ENCODE results near the gene IGFBP5.

IGFBP5 gene, protein sequence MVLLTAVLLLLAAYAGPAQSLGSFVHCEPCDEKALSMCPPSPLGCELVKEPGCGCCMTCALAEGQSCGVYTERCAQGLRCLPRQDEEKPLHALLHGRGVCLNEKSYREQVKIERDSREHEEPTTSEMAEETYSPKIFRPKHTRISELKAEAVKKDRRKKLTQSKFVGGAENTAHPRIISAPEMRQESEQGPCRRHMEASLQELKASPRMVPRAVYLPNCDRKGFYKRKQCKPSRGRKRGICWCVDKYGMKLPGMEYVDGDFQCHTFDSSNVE

DNA sequence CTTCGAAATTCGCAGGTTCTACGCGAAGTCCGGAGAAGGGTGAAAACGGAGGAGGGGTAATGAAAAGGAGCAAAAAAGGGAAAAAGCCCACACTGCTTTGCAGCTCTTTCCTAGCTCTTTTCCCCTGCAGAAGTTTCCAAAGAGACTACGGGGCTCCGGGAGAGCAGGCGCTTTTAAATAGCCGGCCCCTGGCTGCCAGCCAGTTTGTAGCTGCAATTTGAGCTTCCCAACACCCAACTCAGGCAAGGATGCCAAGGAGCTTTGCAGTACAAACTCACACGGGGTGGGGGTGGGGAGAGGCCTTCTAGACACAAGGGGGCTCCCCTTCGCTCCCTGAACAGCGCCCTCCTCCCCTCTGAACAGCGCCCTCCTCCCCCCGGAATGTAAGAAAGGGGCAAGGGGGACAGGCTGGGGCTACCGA, at the start of gene IGFBP5:
Gene IGFBP5, minus strand, starts transcription at position 149 of the 421 bp plus-strand sequence. CDS start 774 bp downstream, outside the sequence.
- no peak for DNase-seq

DNA sequence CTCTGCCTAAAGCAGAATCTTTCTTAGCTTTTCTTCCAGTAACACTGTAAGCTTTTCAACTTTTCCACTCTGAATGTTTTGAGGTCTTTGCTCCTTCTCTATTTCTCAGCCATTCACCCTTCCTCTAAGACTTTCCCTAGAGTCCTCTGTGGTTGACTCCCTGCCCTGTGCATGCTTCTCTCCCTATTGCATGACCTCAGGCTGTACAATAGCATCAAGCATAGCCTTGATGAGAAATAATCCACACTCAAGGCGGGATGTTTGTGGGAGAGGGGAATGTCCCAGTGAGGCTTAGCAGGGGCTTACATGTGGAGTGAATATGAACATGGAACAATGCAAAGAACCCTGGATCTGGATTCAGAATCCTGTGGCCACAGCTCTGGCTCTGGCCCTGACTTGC, 48.4 kb upstream of the IGFBP5 start:
- DNase-seq, result no peak

DNA sequence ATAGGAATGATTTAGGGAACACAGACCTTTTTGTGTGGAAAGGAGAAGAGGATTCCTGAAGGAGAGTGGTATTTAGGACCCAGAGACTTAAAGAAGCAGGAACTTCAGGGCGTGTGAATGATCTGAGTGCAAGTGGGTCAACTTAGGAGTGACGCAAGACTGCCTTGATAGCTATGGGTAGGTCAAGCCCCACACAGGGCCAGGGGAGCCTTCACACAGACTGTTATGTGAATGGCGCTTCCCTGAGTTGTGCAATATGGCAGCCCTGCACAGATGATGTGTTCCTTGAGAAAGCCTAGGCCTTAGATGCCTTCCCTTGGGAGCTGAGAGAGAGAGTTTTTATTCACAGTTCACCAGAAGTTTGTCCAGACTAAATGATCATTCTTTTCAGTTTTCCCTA, 47.1 kb upstream of the IGFBP5 start:
- DNase-seq, result no peak

DNA sequence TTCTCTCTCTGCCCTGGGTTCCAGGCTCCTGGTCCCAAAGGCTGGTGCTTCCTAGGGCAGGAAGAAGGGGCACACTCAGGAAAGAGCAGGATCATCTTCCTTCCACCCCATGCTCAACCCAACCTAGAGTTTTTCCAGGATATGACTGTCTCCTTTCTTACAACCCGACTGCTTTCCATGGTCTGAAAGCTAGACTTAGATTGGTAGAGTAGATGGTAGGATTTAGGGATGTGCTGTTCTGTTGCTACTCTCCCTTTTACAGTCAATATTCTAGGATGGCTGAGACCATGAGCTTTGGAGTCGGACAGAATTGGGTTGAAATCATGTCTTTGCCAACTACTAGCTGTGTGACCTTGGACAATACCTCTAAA, 45.9 kb upstream of the IGFBP5 start:
- DNase-seq, result no peak

GRCh38 chr2:216740557-216741222, 45.3 kb upstream of the IGFBP5 start:
- DNase-seq, result no peak

DNA sequence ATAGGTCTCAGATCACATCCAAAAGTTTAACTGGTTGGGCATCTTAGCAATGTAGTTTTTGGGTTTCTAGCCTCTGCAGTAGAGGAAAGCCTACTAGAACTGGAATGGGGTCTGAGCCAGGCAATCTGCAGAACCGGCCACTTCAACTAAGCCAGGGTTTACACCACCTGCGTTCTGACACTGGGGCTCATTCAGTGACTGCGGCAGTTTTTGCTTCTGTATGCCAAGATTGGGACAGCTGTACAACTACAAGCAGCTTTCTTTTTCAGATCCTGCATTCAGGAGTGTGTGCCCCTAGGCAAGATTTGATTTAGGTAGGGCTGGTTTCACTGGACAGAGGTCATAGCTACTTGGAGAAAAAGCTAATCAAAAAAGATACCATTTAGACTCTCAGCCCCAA, 43.7 kb upstream of the IGFBP5 start:
- DNase-seq, result no peak

DNA sequence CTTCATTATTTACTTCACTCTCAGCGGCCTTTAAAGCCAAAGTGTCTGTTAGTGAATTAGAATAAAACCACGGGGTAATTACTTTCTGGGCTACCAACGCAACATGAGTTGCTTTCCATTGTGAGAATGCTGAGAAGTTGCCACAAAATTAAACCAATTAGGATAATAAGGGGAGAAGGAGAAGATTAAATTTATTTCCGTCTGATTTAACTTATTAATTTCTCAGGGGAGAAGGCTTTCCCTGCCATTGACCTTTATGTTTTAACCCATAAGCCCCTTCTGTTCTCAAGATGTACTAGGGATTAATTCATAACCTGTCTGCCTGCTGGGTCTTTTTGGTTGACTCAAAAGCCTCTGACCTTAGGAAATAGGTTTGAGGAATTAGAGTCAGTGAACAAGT, 42.3 kb upstream of the IGFBP5 start:
- no peak for DNase-seq

DNA sequence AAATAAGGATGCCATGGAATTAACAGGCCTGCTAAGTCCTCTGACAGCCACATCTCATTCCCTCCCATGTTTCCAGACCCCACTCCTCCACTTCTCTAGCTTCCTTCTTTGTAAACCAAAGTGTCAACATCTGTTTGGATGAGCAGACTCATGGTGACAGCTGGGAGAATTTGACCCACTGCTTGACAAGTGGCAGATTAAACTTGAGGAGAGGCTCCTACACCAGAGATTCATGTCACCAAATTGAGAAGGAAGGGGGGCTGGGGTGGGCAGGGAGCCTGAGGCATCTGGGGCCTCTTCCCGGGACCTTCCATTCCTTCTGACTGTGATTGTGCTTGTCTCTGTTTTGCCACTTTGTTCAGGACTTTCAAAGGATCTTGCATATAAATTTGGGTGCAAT, 41.0 kb upstream of the IGFBP5 start:
- DNase-seq, result no peak

DNA sequence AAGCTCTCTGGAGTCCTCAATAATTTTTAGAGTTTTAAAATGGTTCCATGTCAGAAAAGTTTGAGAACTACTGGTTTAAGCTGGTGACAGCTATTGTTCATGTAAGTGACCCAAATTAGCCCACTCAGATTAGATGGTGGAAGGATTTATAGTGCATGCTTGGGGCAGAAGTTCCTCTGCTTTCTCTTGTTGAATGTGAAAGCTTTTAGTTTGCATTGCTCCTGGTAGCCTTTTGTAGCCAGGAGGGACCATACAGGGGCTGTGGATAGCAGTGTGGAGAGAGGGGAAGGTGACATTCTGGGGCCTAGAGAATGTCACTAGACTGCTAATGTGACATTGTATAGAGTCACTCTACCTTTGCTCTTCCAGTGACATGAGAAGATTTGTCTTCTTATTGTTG, 40.3 kb upstream of the IGFBP5 start:
- DNase-seq, result no peak

DNA sequence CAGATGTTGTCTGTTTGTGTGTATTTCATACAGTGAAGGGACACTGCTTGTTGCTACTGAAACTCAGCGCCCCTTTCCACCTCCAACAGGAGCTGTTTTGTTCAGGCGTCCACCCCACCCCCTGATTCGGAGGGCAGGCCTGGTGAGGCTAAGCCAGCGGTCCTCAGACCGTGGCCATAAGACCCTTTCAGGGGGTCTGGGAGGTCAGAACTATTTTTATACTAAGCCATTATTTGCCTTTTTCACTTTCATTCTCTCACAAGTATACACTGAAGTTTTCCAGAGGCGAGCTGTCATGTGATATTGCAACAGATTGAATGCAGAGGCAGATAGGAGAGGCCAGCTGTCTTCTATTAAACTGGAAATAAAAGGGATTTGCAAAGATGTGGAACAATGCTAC, 39.7 kb upstream of the IGFBP5 start:
- no peak for DNase-seq

GRCh38 chr2:216733046-216733445, 37.7 kb upstream of the IGFBP5 start:
- DNase-seq, result no peak

DNA sequence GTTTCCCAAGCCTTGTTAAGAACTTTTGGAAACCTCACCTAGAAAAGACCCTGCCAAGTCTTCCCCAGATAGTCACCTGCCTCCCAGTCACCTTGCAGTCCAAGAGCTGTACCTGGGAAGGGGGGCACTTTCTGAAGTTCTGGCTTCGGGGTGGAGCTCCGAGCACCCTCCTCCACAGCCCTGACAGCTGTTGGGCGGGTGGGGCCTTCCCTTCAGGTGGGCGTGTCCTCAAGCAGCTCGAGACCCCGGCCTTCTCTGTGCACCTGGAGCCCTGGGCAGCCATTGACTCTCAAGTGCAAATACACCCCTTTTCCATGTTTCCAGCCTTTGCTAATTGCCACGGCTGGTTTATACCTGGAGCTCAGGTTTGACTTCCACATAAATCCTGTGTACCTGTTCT, 37.0 kb upstream of the IGFBP5 start:
- no peak for DNase-seq

DNA sequence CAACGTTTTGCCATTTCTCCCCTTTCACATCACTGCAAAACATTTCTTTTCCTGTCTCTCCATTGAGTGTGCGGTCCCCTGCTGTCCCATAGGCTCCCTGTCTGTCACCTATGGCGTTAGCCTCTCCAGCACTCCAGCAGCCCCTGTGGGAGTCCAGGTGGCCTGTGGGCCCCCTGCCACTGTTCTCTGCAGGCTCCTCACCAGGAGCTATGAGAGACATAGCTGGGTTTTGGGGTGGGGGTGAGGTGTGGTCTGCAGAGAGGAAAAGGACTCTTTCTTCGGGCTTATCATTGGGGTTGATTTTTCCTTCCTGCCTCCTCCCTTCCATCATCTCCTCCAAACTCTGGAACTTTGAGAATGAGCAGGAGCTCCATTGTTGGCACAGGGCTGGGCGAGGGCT, 36.1 kb upstream of the IGFBP5 start:
- no peak for DNase-seq

DNA sequence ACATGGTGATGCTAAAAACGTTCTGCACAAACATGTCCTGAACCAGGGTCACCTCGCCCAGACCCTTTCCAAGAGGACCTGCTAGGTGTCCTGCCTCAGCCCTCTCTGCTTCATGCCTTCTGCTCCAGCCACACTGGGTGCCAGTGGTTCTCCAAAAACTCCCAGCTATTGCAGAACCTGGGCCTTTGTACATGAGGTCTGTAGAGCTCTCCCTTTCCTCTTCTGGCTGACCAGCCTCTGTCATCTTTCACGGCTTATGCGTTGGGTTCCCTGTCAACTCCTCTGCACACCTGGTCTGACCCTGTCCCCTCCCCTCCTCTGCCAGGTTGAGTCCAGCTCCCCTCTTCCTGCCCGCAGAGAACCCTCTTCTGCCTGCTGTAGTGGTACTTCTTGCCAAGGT, 35.5 kb upstream of the IGFBP5 start:
- no peak for DNase-seq

DNA sequence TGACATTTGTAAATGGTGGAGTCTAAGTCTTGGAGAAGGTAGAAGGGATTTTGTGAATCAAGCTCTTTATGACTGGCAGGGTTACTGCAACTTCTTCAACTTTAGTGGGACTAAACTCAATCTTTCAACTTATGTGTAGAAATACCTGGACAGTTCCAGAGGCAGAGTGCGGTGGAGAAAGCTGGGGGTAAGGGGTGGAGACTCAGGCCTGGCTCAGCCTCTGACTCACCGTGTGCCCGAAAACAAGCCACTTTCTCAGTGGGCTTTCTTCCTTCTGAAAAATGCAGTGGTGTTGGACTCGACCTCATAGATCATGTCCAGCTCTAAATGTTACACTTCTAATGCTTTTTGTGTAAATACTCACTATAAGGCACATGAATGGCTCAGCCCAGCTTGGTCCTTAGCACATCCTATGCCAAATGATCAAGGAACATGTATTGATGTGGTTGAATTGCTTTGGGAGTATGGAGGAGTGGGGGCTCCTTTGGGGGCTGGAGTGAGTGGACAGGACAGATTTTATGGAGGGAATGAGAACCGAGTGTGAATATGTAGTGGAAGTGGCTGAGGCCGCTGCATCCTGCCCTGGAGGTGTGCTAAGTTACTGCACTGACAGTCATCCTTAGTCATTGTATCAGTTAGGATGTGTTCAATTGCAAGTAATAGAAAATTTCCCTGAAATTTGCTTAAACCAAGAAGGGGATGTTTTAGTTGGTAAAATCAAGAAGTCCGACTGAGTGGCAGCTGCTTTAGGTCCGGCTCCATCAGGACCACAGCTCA, 32.2 kb upstream of the IGFBP5 start:
- no peak for DNase-seq

DNA sequence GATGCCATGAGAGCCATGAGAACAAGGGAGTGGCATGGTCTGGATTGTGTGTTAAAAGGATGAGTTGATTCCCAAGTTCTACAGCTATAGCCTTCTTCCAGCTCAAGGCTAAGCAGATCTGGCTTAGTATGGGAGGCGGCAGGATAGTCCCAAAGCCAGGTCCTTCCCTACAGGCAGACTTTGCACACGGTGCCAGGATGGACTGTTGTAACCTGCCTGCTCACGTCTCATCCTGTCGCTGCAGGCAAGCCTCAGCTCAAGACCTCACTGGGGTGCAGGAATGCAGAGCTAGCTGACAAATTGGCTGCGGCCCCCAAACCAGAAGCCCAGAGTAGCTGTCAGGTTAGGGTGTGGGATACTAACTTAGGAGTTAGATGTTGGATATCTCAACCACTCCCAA, 28.8 kb upstream of the IGFBP5 start:
- no peak for DNase-seq

DNA sequence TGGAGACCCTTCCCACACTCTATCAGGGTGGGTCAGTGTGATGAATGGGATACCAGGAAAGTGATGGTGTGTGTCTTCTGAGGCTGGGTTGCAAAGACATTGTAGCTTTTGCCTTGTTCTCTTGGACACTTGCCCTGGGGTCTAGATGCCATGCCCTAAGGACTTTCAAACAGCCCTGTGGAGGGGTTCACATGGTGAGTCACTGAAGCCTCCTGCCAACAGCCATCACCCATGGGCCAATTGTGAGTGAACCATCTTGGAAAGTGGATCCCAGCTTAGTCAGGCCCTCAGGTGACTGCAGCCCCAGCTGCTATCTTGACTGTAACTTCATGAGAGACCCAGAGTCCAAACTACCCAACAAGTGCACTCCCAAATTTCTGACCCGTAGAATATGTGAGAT, 25.8 kb upstream of the IGFBP5 start:
- DNase-seq, result no peak

DNA sequence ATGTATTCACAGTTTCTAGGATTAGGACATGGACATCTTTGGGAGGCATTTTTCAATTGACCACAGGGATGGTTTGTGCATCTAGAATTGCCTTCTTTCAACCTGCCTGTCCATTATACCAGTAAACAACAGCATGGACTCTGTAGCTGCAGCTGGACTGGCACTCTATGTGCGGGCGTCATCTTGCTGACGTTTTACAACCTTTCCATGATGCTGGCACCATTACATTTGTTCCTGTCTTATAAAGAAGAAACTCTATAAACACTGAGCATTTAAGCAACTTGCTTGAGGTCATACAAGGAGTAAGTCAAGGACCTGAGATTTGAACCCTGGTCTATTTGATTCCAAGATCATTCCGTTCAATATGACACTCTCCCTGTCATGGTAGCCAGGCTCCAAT, 25.4 kb upstream of the IGFBP5 start:
- DNase-seq, result no peak

- DNase-seq, result no peak
These were observed 22.7 kb upstream of the IGFBP5 start for GRCh38 chr2:216717907-216718615.

DNA sequence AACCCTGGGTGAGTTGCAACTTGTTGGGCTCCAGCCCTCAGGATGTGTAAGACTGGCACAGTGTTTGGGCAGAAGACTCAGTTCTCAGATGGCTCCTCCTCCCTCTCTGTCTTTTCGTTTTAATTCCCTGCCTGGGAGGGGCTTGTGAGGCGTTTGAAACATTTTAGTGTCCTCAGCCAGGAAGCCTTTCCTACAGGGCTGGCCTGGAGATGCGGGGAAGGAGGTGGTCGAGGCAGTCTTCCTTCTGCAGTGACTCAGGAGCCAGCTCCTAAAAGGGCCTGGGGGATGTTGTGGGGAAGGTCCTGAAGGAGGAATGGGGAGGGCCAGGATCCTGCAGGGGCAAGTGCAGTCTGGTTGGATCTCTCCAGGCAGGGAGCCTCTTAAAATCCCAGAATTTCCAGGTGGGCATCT, 22.1 kb upstream of the IGFBP5 start:
- no peak for DNase-seq

GRCh38 chr2:216716109-216716508, 20.8 kb upstream of the IGFBP5 start:
- no peak for DNase-seq

GRCh38 chr2:216715402-216715974, 20.1 kb upstream of the IGFBP5 start:
- no peak for DNase-seq

GRCh38 chr2:216714376-216714775, 19.0 kb upstream of the IGFBP5 start:
- no peak for DNase-seq
